Inferior parietal cortex (tissue), 1 donor: Measurements from ENCODE around the gene ZCCHC8.
"Not testable (repeated sequence)": the region's sequence is repeated elsewhere in the genome, so short reads cannot be mapped to it uniquely, and the experiment has no call there.

Experiments used
- DNase-seq: peaks from one replicate; pipeline ENCODE4 v3.0.0-alpha.2; 2016; ENCODE audit errors: extremely low spot score

The ZCCHC8 gene

GRCh38 chr12:122471324-122472226, 29.2 kb downstream of the ZCCHC8 start:
- peak; percentile 91 for DNase-seq

GRCh38 chr12:122470576-122470975, 30.2 kb downstream of the ZCCHC8 start:
- DNase-seq = not testable (repeated sequence)

- DNase-seq = not testable (repeated sequence)
Observed at GRCh38 chr12:122469856-122470255, 30.9 kb downstream of the ZCCHC8 start.

- DNase-seq = no peak
Observed at GRCh38 chr12:122467983-122468382, 32.7 kb downstream of the ZCCHC8 start.

GRCh38 chr12:122464317-122465042, 36.3 kb downstream of the ZCCHC8 start:
- DNase-seq = not testable (repeated sequence)

- DNase-seq = no peak
Observed at GRCh38 chr12:122460641-122461040, 40.1 kb downstream of the ZCCHC8 start.

- no peak for DNase-seq
Observed at GRCh38 chr12:122460061-122460460, 40.7 kb downstream of the ZCCHC8 start.

- no peak for DNase-seq
Observed at GRCh38 chr12:122459211-122459610, 41.5 kb downstream of the ZCCHC8 start.

GRCh38 chr12:122458105-122459035, 42.4 kb downstream of the ZCCHC8 start:
- no peak for DNase-seq

GRCh38 chr12:122457627-122458026, 43.1 kb downstream of the ZCCHC8 start:
- no peak for DNase-seq

GRCh38 chr12:122454739-122455138, 46.0 kb downstream of the ZCCHC8 start:
- DNase-seq = no peak

- no peak for DNase-seq
Observed at GRCh38 chr12:122454250-122454721, 46.4 kb downstream of the ZCCHC8 start.

GRCh38 chr12:122452701-122453285, 47.9 kb downstream of the ZCCHC8 start:
- no peak for DNase-seq

- DNase-seq = no peak
Observed at GRCh38 chr12:122449317-122449716, 51.4 kb downstream of the ZCCHC8 start.

GRCh38 chr12:122447825-122448224, 52.9 kb downstream of the ZCCHC8 start:
- DNase-seq = not testable (repeated sequence)

GRCh38 chr12:122446390-122446789, 54.3 kb downstream of the ZCCHC8 start:
- not testable (repeated sequence) for DNase-seq

- DNase-seq = not testable (repeated sequence)
Observed at GRCh38 chr12:122444071-122444470, 56.7 kb downstream of the ZCCHC8 start.

GRCh38 chr12:122438822-122439221, 61.9 kb downstream of the ZCCHC8 start:
- not testable (repeated sequence) for DNase-seq

- peak; percentile 70 for DNase-seq
Observed at GRCh38 chr12:122437656-122438121, 63.0 kb downstream of the ZCCHC8 start.

- DNase-seq = no peak
Observed at GRCh38 chr12:122435186-122435585, 65.5 kb downstream of the ZCCHC8 start.

- not testable (repeated sequence) for DNase-seq
Observed at GRCh38 chr12:122429043-122429442, 71.7 kb downstream of the ZCCHC8 start.
